ENCODE results near the gene AARS1.
"Not testable (repeated sequence)": the region's sequence is repeated elsewhere in the genome, so short reads cannot be mapped to it uniquely, and the experiment has no call there.

AARS1 gene

GRCh38 chr16:70304892-70305448 is 15.7 kb upstream of the AARS1 start:
- H3K4me1 ChIP-seq (ENCODE audit: control insufficient read depth, insufficient read depth, low read length): no peaks in the 10 kb centered on the region
- no peak overlapping the region for H3K4me3 ChIP-seq (ENCODE audit: insufficient read depth, low read depth, low read length)
- H3K27me3 ChIP-seq (ENCODE audit: control insufficient read depth, insufficient read depth, low read length, poor library complexity, severe bottlenecking): no peaks in the 10 kb centered on the region
- H3K36me3 ChIP-seq (ENCODE audit: control insufficient read depth, insufficient read depth, low read length): no peaks in the 10 kb centered on the region
- no peak overlapping the region for H3K27ac ChIP-seq (ENCODE audit: insufficient read depth, low read depth, low read length, poor library complexity, severe bottlenecking)
- WGBS, 2 experiments: 85 to 88% methylated on average over 3 of the region's 3 CpGs
- H3K9me3 ChIP-seq (ENCODE audit: control insufficient read depth, low read length): no peaks in the 10 kb centered on the region

GRCh38 chr16:70302745-70303144 is 13.4 kb upstream of the AARS1 start:
- 75 to 92% methylated on average over 1 of the region's 1 CpG for WGBS, 2 experiments

GRCh38 chr16:70301121-70301520 is 11.8 kb upstream of the AARS1 start:
- 100% methylated on average over 1 of the region's 1 CpG; no CpG with 5 or more reads in 1 of the 2 experiments for WGBS, 2 experiments
- H3K27ac ChIP-seq (ENCODE audit: insufficient read depth, low read depth, low read length, poor library complexity, severe bottlenecking): no peak overlapping the region
- H3K27me3 ChIP-seq (ENCODE audit: control insufficient read depth, insufficient read depth, low read length, poor library complexity, severe bottlenecking): no peaks in the 10 kb centered on the region
- no peaks in the 10 kb centered on the region for H3K9me3 ChIP-seq (ENCODE audit: control insufficient read depth, low read length)
- H3K4me3 ChIP-seq (ENCODE audit: insufficient read depth, low read depth, low read length): no peak overlapping the region
- H3K4me1 ChIP-seq (ENCODE audit: control insufficient read depth, insufficient read depth, low read length): no peaks in the 10 kb centered on the region
- no peaks in the 10 kb centered on the region for H3K36me3 ChIP-seq (ENCODE audit: control insufficient read depth, insufficient read depth, low read length)

More at GRCh38 chr16:70302745-70303144, 13.4 kb upstream of the AARS1 start:
- Histone ChIP-seq H3K36me3 (ENCODE audit: control insufficient read depth, insufficient read depth, low read length) (no peaks in the 10 kb centered on the region), H3K27ac (ENCODE audit: insufficient read depth, low read depth, low read length, poor library complexity, severe bottlenecking) (no peak overlapping the region), H3K27me3 (ENCODE audit: control insufficient read depth, insufficient read depth, low read length, poor library complexity, severe bottlenecking) (no peaks in the 10 kb centered on the region), H3K4me1 (ENCODE audit: control insufficient read depth, insufficient read depth, low read length) (no peaks in the 10 kb centered on the region), H3K9me3 (ENCODE audit: control insufficient read depth, low read length) (no peaks in the 10 kb centered on the region), H3K4me3 (ENCODE audit: insufficient read depth, low read depth, low read length) (no peak overlapping the region)

- WGBS, 2 experiments: 3 to 4% methylated on average over 36 to 37 of the region's 37 CpGs
These were observed 10.0 kb upstream of the AARS1 start, which contains the start of gene DDX19B for GRCh38 chr16:70298988-70299938. DDX19B (plus strand) TSS chr16:70299186; CDS start chr16:70299298, 112 bp downstream.

GRCh38 chr16:70295634-70296033 is 6.3 kb upstream of the AARS1 start:
- Histone ChIP-seq H3K36me3 (ENCODE audit: control insufficient read depth, insufficient read depth, low read length) (no peaks in the 10 kb centered on the region), H3K4me3 (ENCODE audit: insufficient read depth, low read depth, low read length) (no peak overlapping the region)

More at GRCh38 chr16:70298988-70299938, 10.0 kb upstream of the AARS1 start, which contains the start of gene DDX19B:
- peak within 1 kb of the TSS; percentile 79 for H3K27ac ChIP-seq (ENCODE audit: insufficient read depth, low read depth, low read length, poor library complexity, severe bottlenecking)
- peak within 1 kb of the TSS; percentile 94 for H3K4me3 ChIP-seq (ENCODE audit: insufficient read depth, low read depth, low read length)
- H3K4me1 ChIP-seq (ENCODE audit: control insufficient read depth, insufficient read depth, low read length): no peaks in the 10 kb centered on the region
- no peaks in the 10 kb centered on the region for H3K36me3 ChIP-seq (ENCODE audit: control insufficient read depth, insufficient read depth, low read length)
- no peaks in the 10 kb centered on the region for H3K9me3 ChIP-seq (ENCODE audit: control insufficient read depth, low read length)
- no peaks in the 10 kb centered on the region for H3K27me3 ChIP-seq (ENCODE audit: control insufficient read depth, insufficient read depth, low read length, poor library complexity, severe bottlenecking)

GRCh38 chr16:70294385-70295025 is 5.2 kb upstream of the AARS1 start:
- H3K4me1 ChIP-seq (ENCODE audit: control insufficient read depth, insufficient read depth, low read length): no peaks in the 10 kb centered on the region

More at GRCh38 chr16:70295634-70296033, 6.3 kb upstream of the AARS1 start:
- H3K27ac ChIP-seq (ENCODE audit: insufficient read depth, low read depth, low read length, poor library complexity, severe bottlenecking): no peak overlapping the region
- H3K27me3 ChIP-seq (ENCODE audit: control insufficient read depth, insufficient read depth, low read length, poor library complexity, severe bottlenecking): no peaks in the 10 kb centered on the region
- no peaks in the 10 kb centered on the region for H3K4me1 ChIP-seq (ENCODE audit: control insufficient read depth, insufficient read depth, low read length)
- no peaks in the 10 kb centered on the region for H3K9me3 ChIP-seq (ENCODE audit: control insufficient read depth, low read length)

GRCh38 chr16:70292148-70292547 is 2.8 kb upstream of the AARS1 start:
- not testable (repeated sequence) for H3K4me3 ChIP-seq (ENCODE audit: insufficient read depth, low read depth, low read length); H3K27me3 ChIP-seq (ENCODE audit: control insufficient read depth, insufficient read depth, low read length, poor library complexity, severe bottlenecking); H3K27ac ChIP-seq (ENCODE audit: insufficient read depth, low read depth, low read length, poor library complexity, severe bottlenecking); H3K36me3 ChIP-seq (ENCODE audit: control insufficient read depth, insufficient read depth, low read length); H3K4me1 ChIP-seq (ENCODE audit: control insufficient read depth, insufficient read depth, low read length); H3K9me3 ChIP-seq (ENCODE audit: control insufficient read depth, low read length)
- 92 to 96% methylated on average over 11 of the region's 11 CpGs for WGBS, 2 experiments

More at GRCh38 chr16:70294385-70295025, 5.2 kb upstream of the AARS1 start:
- H3K27me3 ChIP-seq (ENCODE audit: control insufficient read depth, insufficient read depth, low read length, poor library complexity, severe bottlenecking): no peaks in the 10 kb centered on the region
- no peak overlapping the region for H3K27ac ChIP-seq (ENCODE audit: insufficient read depth, low read depth, low read length, poor library complexity, severe bottlenecking)
- H3K36me3 ChIP-seq (ENCODE audit: control insufficient read depth, insufficient read depth, low read length): no peaks in the 10 kb centered on the region
- no peak overlapping the region for H3K4me3 ChIP-seq (ENCODE audit: insufficient read depth, low read depth, low read length)
- H3K9me3 ChIP-seq (ENCODE audit: control insufficient read depth, low read length): no peaks in the 10 kb centered on the region
- 94 to 95% methylated on average over 28 of the region's 28 CpGs for WGBS, 2 experiments

GRCh38 chr16:70290949-70291519 is 1.7 kb upstream of the AARS1 start:
- no peaks in the 10 kb centered on the region for H3K4me1 ChIP-seq (ENCODE audit: control insufficient read depth, insufficient read depth, low read length)
- H3K9me3 ChIP-seq (ENCODE audit: control insufficient read depth, low read length): no peaks in the 10 kb centered on the region
- no peak overlapping the region for H3K4me3 ChIP-seq (ENCODE audit: insufficient read depth, low read depth, low read length)
- no peaks in the 10 kb centered on the region for H3K27me3 ChIP-seq (ENCODE audit: control insufficient read depth, insufficient read depth, low read length, poor library complexity, severe bottlenecking)
- no peaks in the 10 kb centered on the region for H3K36me3 ChIP-seq (ENCODE audit: control insufficient read depth, insufficient read depth, low read length)
- no peak overlapping the region for H3K27ac ChIP-seq (ENCODE audit: insufficient read depth, low read depth, low read length, poor library complexity, severe bottlenecking)

GRCh38 chr16:70287304-70287971 is 1.9 kb downstream of the AARS1 start:
- H3K27me3 ChIP-seq (ENCODE audit: control insufficient read depth, insufficient read depth, low read length, poor library complexity, severe bottlenecking); H3K4me3 ChIP-seq (ENCODE audit: insufficient read depth, low read depth, low read length); H3K36me3 ChIP-seq (ENCODE audit: control insufficient read depth, insufficient read depth, low read length); H3K9me3 ChIP-seq (ENCODE audit: control insufficient read depth, low read length); H3K4me1 ChIP-seq (ENCODE audit: control insufficient read depth, insufficient read depth, low read length); H3K27ac ChIP-seq (ENCODE audit: insufficient read depth, low read depth, low read length, poor library complexity, severe bottlenecking): not testable (repeated sequence)
- WGBS, 2 experiments: 94 to 95% methylated on average over 17 of the region's 17 CpGs

All from ectodermal cell (in vitro differentiated cells).